ENCODE results near the gene CPB1.

GRCh38 chr3:148856384-148856783 lies 28.8 kb downstream of the CPB1 start:
- TF ChIP-seq POLR2A (IDR thresholded peaks at IDR 0.05), result no peak
- no peak for TF ChIP-seq CTCF (IDR thresholded peaks at IDR 0.05)
